GM12878 (cell line): Measurements from ENCODE around the gene MTAP. TPM values are rescaled to one million over a fixed set of nuclear protein-coding genes. Genes with fewer than 3 reads are reported as not detected.

Experiments used
- ATAC-seq: fragments of 200-7000 bp; cut with Tn5 transposase; 3 replicates; pipeline ENCODE4 v1.9.1; 2020; ENCODE audit warnings: mild to moderate bottlenecking, moderate library complexity
- BruUV-seq: library from RNA; stranded (reverse); fragments of 400-500 nt; replicated peaks from 2 replicates; lab custom pipeline; 2021; lab: Mats Ljungman, UMichigan
- CTCF ChIA-PET: fragments of 300-600 bp; sonication (Branson Sonifier 250); formaldehyde crosslinking; extraction: SDS; loops from one replicate; lab custom pipeline; 2021; ENCODE audit warnings: inconsistent platforms; lab: Yijun Ruan, JAX
- POLR2A ChIA-PET: fragments of 350-600 bp; formaldehyde crosslinking; extraction: SDS; loops from one replicate; lab custom pipeline; 2021; ENCODE audit warnings: inconsistent platforms; lab: Charles Lee
- RAD21 ChIA-PET: fragments of 300-600 bp; sonication (Branson Sonifier 250); formaldehyde crosslinking; loops from one replicate; lab custom pipeline; 2023; ENCODE audit warnings: antibody characterized with exemption; ENCODE audit not compliant: unreplicated experiment; lab: Charles Lee
- SMC1A ChIA-PET: fragments of 300-600 bp; sonication (Branson Sonifier 250); formaldehyde crosslinking; loops from one replicate; lab custom pipeline; 2023; ENCODE audit not compliant: unreplicated experiment, uncharacterized antibody; lab: Charles Lee
- DNase-seq: peaks from one replicate; pipeline ENCODE4 v3.0.0-alpha.2; 2011; ENCODE audit warnings: low read depth, low spot score
- FAIRE-seq: peaks from 3 replicates; lab custom pipeline; 2011; peaks lifted over from hg19 to GRCh38; lab: Jason Lieb, UNC
- H2AFZ ChIP-seq: 2 replicates; pipeline ENCODE4 v1.6.0; 2011; ENCODE audit warnings: low read depth, low read length, control low read depth; ENCODE audit not compliant: control insufficient read depth
- H3K27ac ChIP-seq: 2 replicates; pipeline ENCODE4 v1.5.1; 2011; ENCODE audit warnings: control low read depth; ENCODE audit not compliant: control insufficient read depth, insufficient read depth
- H3K27me3 ChIP-seq, 2 experiments: replicated peaks in 1 of 2; 2 replicates each; pipeline versions ENCODE4 v1.6.0 to v1.6.1; 2011; ENCODE audit warnings: low read length in 1 of 2; ENCODE audit not compliant: control insufficient read depth in 2 of 2, insufficient read depth in 2 of 2
- H3K36me3 ChIP-seq, 2 experiments: 2 replicates each; pipeline ENCODE4 v1.5.1; 2011; ENCODE audit warnings: low read length in 1 of 2; ENCODE audit not compliant: control insufficient read depth in 2 of 2, insufficient read depth in 2 of 2
- H3K4me1 ChIP-seq: 2 replicates; pipeline ENCODE4 v1.6.1; 2011; ENCODE audit warnings: mild to moderate bottlenecking, low read length, moderate library complexity, mixed read lengths; ENCODE audit not compliant: control insufficient read depth, insufficient read depth
- H3K4me2 ChIP-seq: 2 replicates; pipeline ENCODE4 v1.6.0; 2011; ENCODE audit warnings: control low read depth; ENCODE audit not compliant: control insufficient read depth, insufficient read depth
- H3K4me3 ChIP-seq: fragments of 200-600 bp; sonication (generic); 2 replicates; pipeline ENCODE4 v1.5.1; 2016
- H3K79me2 ChIP-seq: 2 replicates; pipeline ENCODE4 v1.6.0; 2011; ENCODE audit warnings: low read length; ENCODE audit not compliant: control insufficient read depth, insufficient read depth
- H3K9ac ChIP-seq: 2 replicates; pipeline ENCODE4 v1.8.0; 2011; ENCODE audit warnings: low read length, control low read depth, mixed read lengths; ENCODE audit not compliant: control insufficient read depth, insufficient read depth
- H3K9me3 ChIP-seq: replicated peaks from 3 replicates; pipeline ENCODE4 v1.5.1; 2011; ENCODE audit warnings: mild to moderate bottlenecking, low read length; ENCODE audit not compliant: control insufficient read depth, insufficient read depth
- H4K20me1 ChIP-seq: 2 replicates; pipeline ENCODE4 v1.6.0; 2011; ENCODE audit not compliant: control insufficient read depth, insufficient read depth
- CBX3 ChIP-seq: fragments of 200-600 bp; sonication (generic); IDR thresholded peaks from 2 replicates; pipeline ENCODE4 v1.6.1; 2016; ENCODE audit warnings: low read depth, borderline replicate concordance
- CEBPZ ChIP-seq: fragments of 150-350 bp; IDR thresholded peaks from 2 replicates; pipeline ENCODE4 v1.6.1; 2016; ENCODE audit warnings: low read depth, low read length
- CHD2 ChIP-seq: IDR thresholded peaks from 2 replicates; pipeline ENCODE4 v1.6.1; 2011; ENCODE audit warnings: low read depth, low read length, improper control_type of control experiment, borderline replicate concordance
- JUNB ChIP-seq: IDR thresholded peaks from 2 replicates; pipeline ENCODE4 v1.6.1; 2016; ENCODE audit warnings: antibody characterized with exemption, mild to moderate bottlenecking
- MTA2 ChIP-seq: fragments of 450-650 bp; IDR thresholded peaks from 2 replicates; pipeline ENCODE4 v1.6.1; 2016; ENCODE audit warnings: low read depth, mild to moderate bottlenecking, moderate library complexity
- NR2C2 ChIP-seq: IDR thresholded peaks from 2 replicates; pipeline ENCODE4 v1.6.1; 2011; ENCODE audit warnings: borderline replicate concordance, low read depth; ENCODE audit not compliant: control insufficient read depth, insufficient read length
- PRDM15 ChIP-seq: fragments of 450-650 bp; formaldehyde crosslinking; IDR thresholded peaks from 2 replicates; pipeline ENCODE4 v1.4.0; 2020; ENCODE audit warnings: mild to moderate bottlenecking, moderate library complexity
- WGBS: methylation state at CpG from one replicate; pipeline ENCODE4 v1.1.6; 2016; ENCODE audit warnings: low lambda C conversion rate; ENCODE audit not compliant: insufficient replicate concordance, insufficient coverage; ENCODE audit errors: missing lambda C conversion rate; 5-methylcytosine and 5-hydroxymethylcytosine counted together
- in situ Hi-C: fragments of 300-500 bp; cut with MboI; formaldehyde crosslinking; loops from 9 replicates; pipeline ENCODE4 v1.14.3; 2018; ENCODE audit warnings: mixed read lengths
- intact Hi-C: fragments of 100-400 bp; cut with micrococcal nuclease; formaldehyde crosslinking; loops from one replicate; pipeline ENCODE4 v1.14.2; 2022; ENCODE audit not compliant: unreplicated experiment
- polyA plus RNA-seq, 11 experiments: library from polyadenylated mRNA; depleted of rRNA in 4 of 11; unstranded in 6 of 11; stranded (reverse) in 5 of 11; fragments of >200 nt; fragmentation: Nextera tagmentation in 4 of 11; fragmentation: Illumina TruSeq in 1 of 11; extraction: Ambion mirVana in 4 of 11; extraction: Trizol in 1 of 11; gene quantifications; 1 replicate in 1 of 11; 2 replicates in 10 of 11; pipeline versions ENCODE4 v1.2.1 to v1.2.3, GENCODE V29; 2011 to 2016; ENCODE audit warnings: inconsistent platforms in 2 of 11, missing spikeins in 2 of 11, low read depth in 1 of 11
- total RNA-seq, 4 experiments: library from RNA; depleted of rRNA in 3 of 4; stranded (reverse); fragments of >200 nt in 3 of 4; fragmentation: Illumina TruSeq in 1 of 4; extraction: Trizol in 1 of 4; gene quantifications; 2 replicates each; pipeline versions ENCODE4 v1.2.1 to v1.2.3, GENCODE V29; 2013 to 2021

The MTAP gene
- total and polyA plus RNA-seq, 10 of the 15 experiments (the other 5 are each of a cell fraction or from before 2014, with no cell fraction given) = 16.4 to 29.9 (median 22.6) TPM

DNA sequence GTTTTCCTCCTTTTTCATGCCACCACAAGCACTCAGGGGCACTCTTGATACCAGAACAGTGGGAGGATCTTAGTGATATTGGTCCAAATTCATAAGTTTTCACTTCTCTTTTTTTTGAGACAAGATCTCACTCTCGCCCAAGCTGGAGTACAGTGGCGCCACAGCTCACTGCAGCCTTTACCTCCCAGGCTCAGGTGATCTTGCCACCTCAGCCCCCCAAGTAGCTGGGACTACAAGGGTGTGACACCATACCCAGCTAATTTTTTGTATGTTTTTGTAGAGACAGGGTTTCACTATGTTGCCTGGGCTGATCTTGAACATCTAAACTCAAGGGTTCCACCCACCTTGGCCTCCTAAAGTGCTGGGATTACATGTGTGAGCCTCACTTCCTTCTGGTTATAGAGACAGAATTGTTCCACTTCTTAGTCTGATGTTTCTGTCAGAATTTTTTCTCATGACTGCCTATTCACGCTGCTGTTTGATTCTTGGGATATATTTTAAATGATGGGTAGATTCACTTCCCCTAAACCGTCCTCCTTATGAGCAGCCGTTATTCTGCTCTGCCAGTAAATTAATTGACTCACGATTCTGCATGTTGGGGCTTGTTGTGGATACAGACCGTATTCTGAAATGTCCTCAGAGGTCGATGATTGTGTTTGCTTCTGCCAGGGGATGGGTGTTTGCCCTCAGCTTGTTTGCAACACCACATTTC, 30.8 kb downstream of the MTAP start (continued):
- no peak for TF ChIP-seq CHD2

- Histone ChIP-seq H2AFZ (no peak overlapping the region), H3K9ac (no peak overlapping the region), H4K20me1 (no peaks in the 10 kb centered on the region), H3K4me2 (no peak overlapping the region), H3K4me1 (peaks cover 38% of the 10 kb centered on the region), H3K27ac (no peak overlapping the region), H3K27me3 (no peaks in the 10 kb centered on the region), H3K4me3 (no peak overlapping the region)
- no peak for FAIRE-seq
- intact Hi-C loops = no loop called here
- BruUV-seq = no TSS peak
- ChIA-PET POLR2A (no interaction called here), SMC1A (no interaction called here), CTCF (interaction anchor here (1.1 to 2.9 kb wide), 6 partner anchors 22 to 634 kb away, joined by 3 to 19 read pairs (median 4); no protein-coding TSS in a partner anchor)
- no peak for DNase-seq
- no peak for TF ChIP-seq JUNB
- no peak for TF ChIP-seq CBX3
- TF ChIP-seq MTA2 = no peak
- no peak for TF ChIP-seq PRDM15 (CRISPR knock-in tag)
- no peak for TF ChIP-seq NR2C2
- no peak for TF ChIP-seq CEBPZ
- TF ChIP-seq, all 136 proteins: peak for 0
- ATAC-seq = no peak
- Histone ChIP-seq H3K36me3 (peaks cover 4 to 32% of the 10 kb centered on the region in 2 experiments), H3K79me2 (no peaks in the 10 kb centered on the region), H3K9me3 (no peaks in the 10 kb centered on the region; the same call in 2 of the 3 replicates)
- RAD21 ChIA-PET = interaction anchor here (0.7 kb wide), 1 partner anchor 173 kb away, joined by 3 read pairs; no protein-coding TSS in a partner anchor
- WGBS = 61% methylated on average over 3 of the region's 3 CpGs
- in situ Hi-C loops = no loop called here
These were observed 32.7 kb downstream of the MTAP start for GRCh38 chr9:21835121-21835520.
